Pancreas (tissue), 10 donors: ENCODE results near the gene DDX51. TPM values are rescaled to one million over a fixed set of nuclear protein-coding genes. Genes with fewer than 3 reads are reported as not detected.

Source experiments
- ATAC-seq, 4 donors: fragments of 200-7000 bp; cut with Tn5 transposase; one replicate each; pipeline versions ENCODE4 v1.8.0 to v1.9.1; 2020; ENCODE audit warnings: mild to moderate bottlenecking in 4 of 4, moderate library complexity in 4 of 4
- DNase-seq, 6 donors: peaks; one replicate each; pipeline ENCODE4 v3.0.0-alpha.2; 2020
- FAIRE-seq: peaks from 2 replicates; lab custom pipeline; 2012; peaks lifted over from hg19 to GRCh38; lab: Jason Lieb, UNC
- H3K27ac ChIP-seq, 4 donors: fragments of 200-600 bp; sonication (generic); 1 replicate in 3 of 4; 2 replicates in 1 of 4; pipeline versions ENCODE4 v1.5.0 to v1.8.0; 2020
- H3K27me3 ChIP-seq, 4 donors: fragments of 200-600 bp; one replicate each; pipeline ENCODE4 v1.8.0; 2021
- H3K36me3 ChIP-seq, 3 donors: fragments of 200-600 bp; sonication (generic) in 1 of 3; one replicate each; pipeline versions ENCODE4 v1.5.0 to v1.8.0; 2020 to 2021
- H3K4me1 ChIP-seq, 3 donors: fragments of 200-600 bp; one replicate each; pipeline ENCODE4 v1.8.0; 2021
- H3K4me3 ChIP-seq, 4 donors: fragments of 200-600 bp; sonication (generic) in 2 of 4; one replicate each; pipeline versions ENCODE4 v1.5.0 to v1.8.0; 2020 to 2021
- H3K9me3 ChIP-seq, 4 donors: fragments of 200-600 bp; one replicate each; pipeline ENCODE4 v1.8.0; 2021
- WGBS, 2 donors: extraction: QIAGEN DNeasy Blood & Tissue Kit; methylation state at CpG; one replicate each; pipeline ENCODE4 v1.1.7; 2013; 5-methylcytosine and 5-hydroxymethylcytosine counted together
- intact Hi-C, 3 donors: fragments of 100-400 bp; cut with DNase I; formaldehyde crosslinking; loops; one replicate each; pipeline versions ENCODE4 v1.11.1 to v1.14.2; 2022
- polyA plus RNA-seq, 2 donors: library from polyadenylated mRNA; stranded (reverse); fragments of 200-250 nt; gene quantifications; one replicate each; pipeline ENCODE4 v1.2.3, GENCODE V29; 2013
- total RNA-seq, 6 donors: library from RNA; stranded (reverse); fragmentation: NEBNext Ultra II Directional in 4 of 6; extraction: Animal tissue kit (Norgen Biotek cat#: 25700) in 4 of 6; gene quantifications; one replicate each; pipeline versions ENCODE4 v1.2.1 to v1.2.4, GENCODE V29; 2021 to 2023
- TF ChIP-seq, protein P1 (sequence below), 4 donors: fragments of 200-600 bp; sonication (generic) in 3 of 4; IDR thresholded peaks; one replicate each; pipeline versions ENCODE4 v1.5.0 to v1.8.0; 2021; ENCODE audit warnings: antibody characterized with exemption in 4 of 4
- donor health status: healthy with polysubstance abuse.
- donor health status: DM: no; HTN: no; CAD: no; lungs with moderate emphysema.
- donor health status: DM: no; HTN: no; CAD: no.
- donor health status: control.
- donor health status: control.
- donor health status: Bipolar disorder and iron deficiency.
- donor health status: DM: yes; HTN: yes; CAD: no.
- donor health status: DM: no; HTN: no; CAD: no.
- donor health status: DM: no; HTN: no; CAD: no.
- donor health status: DM: yes; HTN: yes; CAD: no.

DDX51 gene
- total and polyA plus RNA-seq, 8 donors = 7.8 to 46.7 (median 13.7) TPM

DNA sequence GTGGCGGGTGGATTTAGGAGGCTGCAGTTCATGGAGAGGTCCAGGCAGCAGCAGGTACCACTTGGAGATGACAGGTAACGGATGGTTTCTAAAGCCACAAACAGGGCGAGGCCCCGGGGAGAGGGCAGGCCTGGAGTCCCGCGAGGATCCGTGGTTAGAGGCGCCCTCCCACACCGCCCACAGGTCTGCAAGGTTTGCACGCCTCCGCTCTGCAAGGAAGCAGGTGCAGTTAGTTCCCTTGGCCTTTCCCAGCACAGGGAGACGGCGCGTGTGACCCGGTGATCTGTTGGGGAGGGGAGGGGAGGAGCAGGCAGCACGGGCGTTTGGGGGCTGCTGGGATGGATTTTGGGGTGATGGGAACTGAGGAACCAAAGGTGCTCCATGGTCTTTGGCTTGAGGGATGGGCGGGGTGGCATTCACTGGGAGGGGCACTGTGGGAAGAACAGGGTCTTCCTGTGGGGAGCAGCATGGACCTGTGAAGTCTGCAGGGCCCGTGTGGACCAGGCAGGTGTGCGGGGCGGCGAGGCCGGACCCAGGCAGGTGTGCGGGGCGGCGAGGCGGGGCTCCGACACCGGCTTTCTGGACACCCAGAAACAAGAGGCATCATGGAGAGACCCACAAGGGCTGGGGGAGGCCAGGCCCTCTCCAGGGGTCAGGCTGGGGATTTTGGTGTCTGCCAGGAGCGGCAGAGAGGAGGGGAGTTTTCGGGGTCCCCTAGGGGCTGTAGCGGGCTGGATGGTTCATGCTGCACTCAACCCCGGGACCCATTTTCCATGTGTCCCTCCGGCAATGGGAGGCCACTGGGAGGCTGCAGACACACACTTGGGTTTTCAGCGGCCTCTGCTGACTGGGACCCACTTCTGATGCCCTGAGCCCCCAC, 29.3 kb upstream of the DDX51 start:
- Histone ChIP-seq H3K4me1 (no peaks in the 10 kb centered on the region), H3K4me3 (no peak overlapping the region), H3K27ac (no peak overlapping the region), H3K27me3 (peaks cover 0 to 16% (median 0%) of the 10 kb centered on the region in 4 donors), H3K9me3 (no peaks in the 10 kb centered on the region), H3K36me3 (no peaks in the 10 kb centered on the region)
- intact Hi-C loops = no loop called here
- no peak for DNase-seq
- TF ChIP-seq, protein P1, sequence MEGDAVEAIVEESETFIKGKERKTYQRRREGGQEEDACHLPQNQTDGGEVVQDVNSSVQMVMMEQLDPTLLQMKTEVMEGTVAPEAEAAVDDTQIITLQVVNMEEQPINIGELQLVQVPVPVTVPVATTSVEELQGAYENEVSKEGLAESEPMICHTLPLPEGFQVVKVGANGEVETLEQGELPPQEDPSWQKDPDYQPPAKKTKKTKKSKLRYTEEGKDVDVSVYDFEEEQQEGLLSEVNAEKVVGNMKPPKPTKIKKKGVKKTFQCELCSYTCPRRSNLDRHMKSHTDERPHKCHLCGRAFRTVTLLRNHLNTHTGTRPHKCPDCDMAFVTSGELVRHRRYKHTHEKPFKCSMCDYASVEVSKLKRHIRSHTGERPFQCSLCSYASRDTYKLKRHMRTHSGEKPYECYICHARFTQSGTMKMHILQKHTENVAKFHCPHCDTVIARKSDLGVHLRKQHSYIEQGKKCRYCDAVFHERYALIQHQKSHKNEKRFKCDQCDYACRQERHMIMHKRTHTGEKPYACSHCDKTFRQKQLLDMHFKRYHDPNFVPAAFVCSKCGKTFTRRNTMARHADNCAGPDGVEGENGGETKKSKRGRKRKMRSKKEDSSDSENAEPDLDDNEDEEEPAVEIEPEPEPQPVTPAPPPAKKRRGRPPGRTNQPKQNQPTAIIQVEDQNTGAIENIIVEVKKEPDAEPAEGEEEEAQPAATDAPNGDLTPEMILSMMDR (IDR thresholded peaks at IDR 0.05) = no peak
- FAIRE-seq = no peak
- ATAC-seq = no peak
- 49 to 50% methylated on average over 31 to 35 of the region's 35 CpGs for WGBS, 2 donors

DNA sequence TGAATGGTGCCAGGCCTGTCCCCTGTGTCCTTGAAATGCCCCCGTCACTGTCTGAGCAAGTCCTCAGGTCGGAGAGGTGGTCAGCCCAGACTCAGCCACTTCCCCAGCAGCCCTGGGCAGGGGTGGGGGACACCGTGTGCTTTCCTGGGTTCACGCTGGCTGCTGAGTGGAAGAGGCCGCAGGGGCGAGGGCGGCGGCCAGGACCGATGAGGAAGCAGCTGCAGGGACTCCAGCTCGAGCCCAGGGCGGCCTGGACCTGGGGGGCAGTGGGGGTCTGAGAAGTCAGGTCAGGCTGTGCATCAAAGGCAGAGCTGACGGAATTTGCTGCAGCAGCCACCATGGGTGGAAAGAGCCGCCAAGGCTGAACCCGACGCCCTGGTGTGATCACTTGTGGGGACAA, 28.5 kb upstream of the DDX51 start:
- Histone ChIP-seq H3K4me1 (no peaks in the 10 kb centered on the region), H3K9me3 (no peaks in the 10 kb centered on the region), H3K27me3 (peaks cover 0 to 21% (median 0%) of the 10 kb centered on the region in 4 donors), H3K27ac (no peak overlapping the region), H3K36me3 (no peaks in the 10 kb centered on the region), H3K4me3 (no peak overlapping the region)
- ATAC-seq = no peak
- intact Hi-C loops = no loop called here
- no peak for DNase-seq
- FAIRE-seq = no peak
- 51 to 62% methylated on average over 15 of the region's 15 CpGs for WGBS, 2 donors
- TF ChIP-seq, protein P1 (IDR thresholded peaks at IDR 0.05) = no peak

GRCh38 chr12:132171968-132172521, 27.9 kb upstream of the DDX51 start:
- H3K9me3 ChIP-seq = no peaks in the 10 kb centered on the region
- 48 to 65% methylated on average over 28 of the region's 28 CpGs for WGBS, 2 donors
- H3K27me3 ChIP-seq = peaks cover 0 to 21% (median 0%) of the 10 kb centered on the region in 4 donors
- H3K4me3 ChIP-seq = no peak overlapping the region
- intact Hi-C loops = no loop called here
- FAIRE-seq = no peak
- DNase-seq = peak in 1 of 6 donors; percentile 12
- H3K4me1 ChIP-seq = no peaks in the 10 kb centered on the region
- no peak for ATAC-seq
- no peak overlapping the region for H3K27ac ChIP-seq
- no peaks in the 10 kb centered on the region for H3K36me3 ChIP-seq
- TF ChIP-seq, protein P1 (IDR thresholded peaks at IDR 0.05) = no peak

- Histone ChIP-seq H3K4me3 (no peak overlapping the region), H3K27ac (no peak overlapping the region), H3K4me1 (no peaks in the 10 kb centered on the region), H3K27me3 (peaks cover 0 to 17% (median 0%) of the 10 kb centered on the region in 4 donors), H3K36me3 (no peaks in the 10 kb centered on the region), H3K9me3 (no peaks in the 10 kb centered on the region)
- DNase-seq = peak in 1 of 6 donors; percentile 12
- intact Hi-C loops = no loop called here
- ATAC-seq = no peak
- FAIRE-seq = no peak
- 36 to 42% methylated on average over 24 of the region's 24 CpGs for WGBS, 2 donors
- TF ChIP-seq, protein P1 (IDR thresholded peaks at IDR 0.05) = no peak
These were observed 27.3 kb upstream of the DDX51 start for GRCh38 chr12:132171293-132171967.
